ENCODE data around the gene KAZN. TPM values are rescaled to one million over a fixed set of nuclear protein-coding genes. Genes with fewer than 3 reads are reported as not detected.

KAZN gene
- total RNA-seq, 2 donors from 2014 or later = 0.31 to 1.4 TPM

- ATAC-seq (no peak), DNase-seq (ENCODE audit: low spot score) (no peak)
- H3K36me3 Mint-ChIP-seq = no peaks in the 10 kb centered on the region
- peaks cover 0 to 13% of the 10 kb centered on the region in 2 donors for H3K27me3 Mint-ChIP-seq
- H3K27ac Mint-ChIP-seq = no peak overlapping the region
- no peak overlapping the region for H3K4me3 Mint-ChIP-seq
- peaks cover 9 to 10% of the 10 kb centered on the region in 2 donors for H3K4me1 Mint-ChIP-seq (ENCODE audit: low read depth in 2 of 2)
- H3K9me3 Mint-ChIP-seq = no peaks in the 10 kb centered on the region
These were observed 372.3 kb downstream of the KAZN start for GRCh38 chr1:14970799-14971141.

- Mint-ChIP-seq H3K4me1 (ENCODE audit: low read depth in 2 of 2) (peaks cover 9 to 10% of the 10 kb centered on the region in 2 donors), H3K36me3 (no peaks in the 10 kb centered on the region), H3K9me3 (no peaks in the 10 kb centered on the region), H3K27me3 (peaks cover 0 to 11% of the 10 kb centered on the region in 2 donors), H3K27ac (no peak overlapping the region), H3K4me3 (no peak overlapping the region)
- ATAC-seq (no peak), DNase-seq (ENCODE audit: low spot score) (no peak)
These were observed 372.7 kb downstream of the KAZN start for GRCh38 chr1:14971221-14971620.

- peaks cover 0 to 10% of the 10 kb centered on the region in 2 donors for H3K27me3 Mint-ChIP-seq
- no peaks in the 10 kb centered on the region for H3K9me3 Mint-ChIP-seq
- DNase-seq (ENCODE audit: low spot score) = no peak
- ATAC-seq = no peak
- H3K4me1 Mint-ChIP-seq (ENCODE audit: low read depth in 2 of 2) = peaks cover 9 to 10% of the 10 kb centered on the region in 2 donors
- no peak overlapping the region for H3K27ac Mint-ChIP-seq
- H3K4me3 Mint-ChIP-seq = no peak overlapping the region
- no peaks in the 10 kb centered on the region for H3K36me3 Mint-ChIP-seq
These were observed 373.6 kb downstream of the KAZN start for GRCh38 chr1:14972107-14972506.

DNA sequence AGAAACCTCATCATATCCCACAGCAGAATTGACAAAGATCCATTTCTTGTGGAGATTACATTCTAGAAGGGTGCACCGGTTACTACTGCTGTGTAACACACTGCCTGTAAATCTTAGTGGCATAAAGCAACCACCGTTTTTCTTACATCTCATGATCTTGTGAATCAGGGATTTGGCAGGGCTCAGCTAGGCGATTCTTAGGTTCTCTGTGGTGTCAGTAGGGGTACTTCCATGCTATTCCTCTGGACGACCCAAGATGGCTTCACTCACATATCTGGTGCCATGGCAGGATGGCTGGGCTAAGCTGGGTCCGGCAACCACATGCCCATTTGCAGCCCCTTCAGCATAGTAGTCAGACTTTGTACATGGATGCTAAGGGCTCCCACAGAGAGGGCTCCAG, 375.3 kb downstream of the KAZN start:
- ATAC-seq (no peak), DNase-seq (ENCODE audit: low spot score) (no peak)
- Mint-ChIP-seq H3K36me3 (no peaks in the 10 kb centered on the region), H3K4me3 (no peak overlapping the region), H3K4me1 (ENCODE audit: low read depth in 2 of 2) (peaks cover 8 to 9% of the 10 kb centered on the region in 2 donors), H3K9me3 (no peaks in the 10 kb centered on the region), H3K27ac (no peak overlapping the region), H3K27me3 (peaks cover 0 to 14% of the 10 kb centered on the region in 2 donors)

- Mint-ChIP-seq H3K27me3 (peaks cover 0 to 14% of the 10 kb centered on the region in 2 donors), H3K9me3 (no peaks in the 10 kb centered on the region), H3K4me1 (ENCODE audit: low read depth in 2 of 2) (peaks cover 2 to 4% of the 10 kb centered on the region in 2 donors), H3K36me3 (no peaks in the 10 kb centered on the region), H3K27ac (no peak overlapping the region), H3K4me3 (no peak overlapping the region)
- ATAC-seq = no peak
- DNase-seq (ENCODE audit: low spot score) = no peak
These were observed 375.9 kb downstream of the KAZN start for GRCh38 chr1:14974361-14974760.

DNA sequence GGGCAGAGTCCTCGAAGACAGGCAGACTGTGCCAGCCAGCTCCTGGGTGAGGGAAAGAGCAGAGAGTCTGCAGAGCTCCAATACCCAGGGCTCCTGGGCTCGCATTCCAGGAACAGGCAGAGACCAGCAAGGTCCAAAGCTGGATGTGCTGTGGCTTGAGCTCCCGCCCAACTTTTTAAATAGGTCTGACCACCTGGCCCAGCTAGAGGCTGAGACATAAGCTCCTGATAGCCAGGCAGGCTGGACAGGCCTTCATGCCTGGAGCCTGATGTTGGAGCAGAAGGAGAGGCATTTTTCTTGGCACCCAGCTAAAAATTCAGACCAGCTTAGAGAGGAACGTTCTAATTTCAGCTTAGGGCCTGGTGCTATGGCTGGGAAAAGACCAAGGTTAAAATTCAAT, 376.6 kb downstream of the KAZN start:
- peaks cover 0 to 14% of the 10 kb centered on the region in 2 donors for H3K27me3 Mint-ChIP-seq
- peaks cover 0 to 4% of the 10 kb centered on the region in 2 donors for H3K4me1 Mint-ChIP-seq (ENCODE audit: low read depth in 2 of 2)
- ATAC-seq (no peak), DNase-seq (ENCODE audit: low spot score) (no peak)
- H3K9me3 Mint-ChIP-seq = no peaks in the 10 kb centered on the region
- H3K36me3 Mint-ChIP-seq = no peaks in the 10 kb centered on the region
- H3K4me3 Mint-ChIP-seq = no peak overlapping the region
- no peak overlapping the region for H3K27ac Mint-ChIP-seq

GRCh38 chr1:14976256-14976655, 377.8 kb downstream of the KAZN start:
- H3K27me3 Mint-ChIP-seq = peaks cover 0 to 10% of the 10 kb centered on the region in 2 donors
- no peaks in the 10 kb centered on the region for H3K36me3 Mint-ChIP-seq
- H3K4me3 Mint-ChIP-seq = no peak overlapping the region

GRCh38 chr1:14977338-14977931, 378.9 kb downstream of the KAZN start:
- Mint-ChIP-seq H3K9me3 (no peaks in the 10 kb centered on the region), H3K4me3 (no peak overlapping the region), H3K36me3 (no peaks in the 10 kb centered on the region), H3K4me1 (ENCODE audit: low read depth in 2 of 2) (no peaks in the 10 kb centered on the region), H3K27me3 (peaks cover 0 to 8% of the 10 kb centered on the region in 2 donors), H3K27ac (no peak overlapping the region)
- ATAC-seq (no peak), DNase-seq (ENCODE audit: low spot score) (no peak)

More at GRCh38 chr1:14976256-14976655, 377.8 kb downstream of the KAZN start:
- ATAC-seq (no peak), DNase-seq (ENCODE audit: low spot score) (no peak)
- Mint-ChIP-seq H3K9me3 (no peaks in the 10 kb centered on the region), H3K27ac (no peak overlapping the region), H3K4me1 (ENCODE audit: low read depth in 2 of 2) (no peaks in the 10 kb centered on the region)

- ATAC-seq (peak in 1 of 2 donors; percentile 6), DNase-seq (ENCODE audit: low spot score) (no peak)
- no peaks in the 10 kb centered on the region for H3K36me3 Mint-ChIP-seq
- peaks cover 0 to 5% of the 10 kb centered on the region in 2 donors for H3K27me3 Mint-ChIP-seq
- no peaks in the 10 kb centered on the region for H3K4me1 Mint-ChIP-seq (ENCODE audit: low read depth in 2 of 2)
- H3K4me3 Mint-ChIP-seq = no peak overlapping the region
- no peaks in the 10 kb centered on the region for H3K9me3 Mint-ChIP-seq
- H3K27ac Mint-ChIP-seq = no peak overlapping the region
These were observed 382.2 kb downstream of the KAZN start for GRCh38 chr1:14980621-14981218.

GRCh38 chr1:14982029-14982428, 383.5 kb downstream of the KAZN start:
- DNase-seq (ENCODE audit: low spot score) (no peak), ATAC-seq (no peak)
- Mint-ChIP-seq H3K36me3 (no peaks in the 10 kb centered on the region), H3K27ac (no peak overlapping the region), H3K27me3 (peaks cover 0 to 5% of the 10 kb centered on the region in 2 donors), H3K4me3 (no peak overlapping the region), H3K9me3 (no peaks in the 10 kb centered on the region), H3K4me1 (ENCODE audit: low read depth in 2 of 2) (no peaks in the 10 kb centered on the region)

DNA sequence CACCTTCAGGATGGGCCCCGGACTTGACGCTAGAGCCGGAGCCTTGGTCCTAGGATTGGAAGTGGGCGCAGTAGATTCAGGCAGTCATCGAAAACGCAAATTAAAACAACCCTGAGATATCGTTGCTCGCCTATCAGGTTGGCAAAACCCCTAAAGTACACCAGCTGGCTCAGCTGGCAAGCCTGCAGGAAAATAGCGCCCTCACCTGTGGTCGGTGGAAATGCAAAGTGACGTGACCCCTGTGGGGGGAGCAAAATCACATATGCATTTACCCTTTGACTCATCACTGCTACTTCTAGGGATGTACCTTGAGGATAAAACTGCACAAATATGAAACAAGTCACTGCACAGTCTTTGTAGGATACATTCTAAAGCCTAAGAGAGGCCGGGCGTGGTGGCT, 384.8 kb downstream of the KAZN start:
- H3K27me3 Mint-ChIP-seq = peaks cover 0 to 2% of the 10 kb centered on the region in 2 donors
- H3K4me1 Mint-ChIP-seq (ENCODE audit: low read depth in 2 of 2) = no peaks in the 10 kb centered on the region
- H3K36me3 Mint-ChIP-seq = no peaks in the 10 kb centered on the region
- H3K27ac Mint-ChIP-seq = no peak overlapping the region
- no peak overlapping the region for H3K4me3 Mint-ChIP-seq
- H3K9me3 Mint-ChIP-seq = no peaks in the 10 kb centered on the region
- ATAC-seq = no peak
- DNase-seq (ENCODE audit: low spot score) = no peak

- Mint-ChIP-seq H3K4me3 (no peak overlapping the region), H3K27me3 (no peaks in the 10 kb centered on the region), H3K4me1 (ENCODE audit: low read depth in 2 of 2) (no peaks in the 10 kb centered on the region), H3K27ac (no peak overlapping the region), H3K9me3 (no peaks in the 10 kb centered on the region), H3K36me3 (no peaks in the 10 kb centered on the region)
- DNase-seq (ENCODE audit: low spot score) = no peak
- no peak for ATAC-seq
These were observed 387.7 kb downstream of the KAZN start for GRCh38 chr1:14986168-14986567.

DNA sequence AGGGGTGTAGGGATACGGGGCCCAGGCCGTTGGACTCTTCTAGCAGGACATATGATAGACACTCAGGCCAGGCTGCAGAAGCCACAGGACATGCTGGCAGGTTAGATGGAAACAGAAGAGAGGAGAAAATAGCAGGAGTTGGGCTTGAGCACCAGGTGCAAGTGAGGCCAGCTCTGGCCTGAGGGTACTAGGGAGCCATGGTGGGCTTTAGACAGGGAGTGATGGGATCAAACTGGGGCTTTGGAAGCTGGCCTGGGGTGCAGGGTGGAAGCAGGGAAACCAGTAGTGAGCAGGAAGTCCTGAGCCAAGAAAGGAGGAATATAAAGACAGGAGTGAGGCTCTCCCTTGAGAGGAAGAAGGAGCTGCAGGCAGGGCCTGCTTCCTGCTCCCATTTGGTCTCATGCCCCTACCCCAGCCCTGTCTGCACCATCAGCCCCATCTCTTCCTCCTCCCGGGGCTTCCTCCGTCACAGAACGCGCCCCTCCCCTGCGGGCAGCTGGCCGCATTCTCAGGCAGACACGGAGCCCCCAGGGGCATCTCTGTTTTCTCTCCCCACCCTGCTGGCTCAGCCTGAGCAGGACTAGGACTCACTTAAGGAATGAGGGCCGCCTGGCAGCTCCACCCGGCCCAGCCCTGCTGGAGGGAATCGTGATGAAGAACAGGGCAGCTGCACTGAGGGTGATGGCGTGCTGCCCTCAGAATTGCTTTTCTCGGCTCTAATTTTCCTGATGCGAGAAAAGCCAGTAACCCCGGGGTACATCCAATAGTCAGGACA, 389.5 kb downstream of the KAZN start:
- no peak overlapping the region for H3K4me3 Mint-ChIP-seq
- H3K27ac Mint-ChIP-seq = no peak overlapping the region
- H3K9me3 Mint-ChIP-seq = no peaks in the 10 kb centered on the region
- DNase-seq (ENCODE audit: low spot score) (no peak), ATAC-seq (no peak)
- H3K4me1 Mint-ChIP-seq (ENCODE audit: low read depth in 2 of 2) = no peaks in the 10 kb centered on the region
- H3K36me3 Mint-ChIP-seq = no peaks in the 10 kb centered on the region
- no peaks in the 10 kb centered on the region for H3K27me3 Mint-ChIP-seq

DNA sequence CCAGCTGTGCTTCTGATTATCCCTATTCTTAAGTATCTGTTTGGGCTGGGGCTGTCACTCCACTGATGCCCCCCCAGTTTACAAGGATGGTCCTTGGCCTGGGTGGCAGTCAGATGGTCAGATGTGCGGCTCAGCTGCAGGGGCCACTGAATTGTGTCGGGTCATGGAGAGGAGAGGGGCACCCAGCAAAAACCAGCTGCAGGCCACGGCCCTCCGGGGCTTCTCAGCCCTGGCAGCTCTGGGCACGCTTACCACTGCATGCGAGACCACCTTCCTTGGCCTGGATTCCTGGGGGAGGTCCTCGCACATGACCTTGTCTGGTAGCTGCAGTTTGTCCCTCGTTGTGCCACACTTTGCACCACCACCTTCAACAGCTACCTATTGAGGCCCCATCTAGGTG, 390.2 kb downstream of the KAZN start:
- no peaks in the 10 kb centered on the region for H3K27me3 Mint-ChIP-seq
- H3K36me3 Mint-ChIP-seq = no peaks in the 10 kb centered on the region
- ATAC-seq (no peak), DNase-seq (ENCODE audit: low spot score) (no peak)
- no peak overlapping the region for H3K27ac Mint-ChIP-seq
- H3K9me3 Mint-ChIP-seq = no peaks in the 10 kb centered on the region
- H3K4me3 Mint-ChIP-seq = no peak overlapping the region
- no peaks in the 10 kb centered on the region for H3K4me1 Mint-ChIP-seq (ENCODE audit: low read depth in 2 of 2)
